H1 (cell line): ENCODE results near the gene STAT3. TPM values are rescaled to one million over a fixed set of nuclear protein-coding genes. Genes with fewer than 3 reads are reported as not detected.

Source experiments
- ASH2L ChIP-seq: fragments of 200-600, 300-600 bp; sonication (generic); IDR thresholded peaks from one replicate; pipeline ENCODE4 v1.7.1; 2017; ENCODE audit warnings: low read length
- ATF2 ChIP-seq: IDR thresholded peaks from 2 replicates; pipeline ENCODE4 v1.6.1; 2012; ENCODE audit warnings: low read length, inconsistent platforms
- BCL11A ChIP-seq, 2 experiments: IDR thresholded peaks; one replicate each; pipeline ENCODE4 v1.6.1; 2011; ENCODE audit warnings: low read depth in 2 of 2, low read length in 2 of 2, mild to moderate bottlenecking in 2 of 2
- CHD2 ChIP-seq: IDR thresholded peaks from 2 replicates; pipeline ENCODE4 v1.6.1; 2012; ENCODE audit warnings: low read length, improper control_type of control experiment
- EZH2 ChIP-seq: fragments of 200-600 bp; sonication (generic); IDR thresholded peaks from 2 replicates; pipeline ENCODE4 v1.7.1; 2012; ENCODE audit warnings: low read depth, mild to moderate bottlenecking, moderate library complexity, low read length, inconsistent platforms; ENCODE audit not compliant: severe bottlenecking
- JUND ChIP-seq: IDR thresholded peaks from 2 replicates; pipeline ENCODE4 v1.6.1; 2011; ENCODE audit warnings: mild to moderate bottlenecking, improper control_type of control experiment, low read length
- KDM1A ChIP-seq: fragments of 200-600, 300-600 bp; sonication (generic); IDR thresholded peaks from 2 replicates; pipeline ENCODE4 v1.7.1; 2016; ENCODE audit warnings: mild to moderate bottlenecking, low read length, borderline replicate concordance
- NRF1 ChIP-seq: IDR thresholded peaks from 2 replicates; pipeline ENCODE4 v1.6.1; 2011; ENCODE audit warnings: mild to moderate bottlenecking, low read depth, low read length, improper control_type of control experiment
- PHF8 ChIP-seq: fragments of 200-600 bp; sonication (generic); conservative IDR thresholded peaks from 2 replicates; pipeline ENCODE4 v1.7.1; 2012; ENCODE audit warnings: low read depth, mild to moderate bottlenecking, inconsistent platforms, low read length, moderate library complexity
- RBBP5 ChIP-seq: IDR thresholded peaks from 2 replicates; pipeline ENCODE4 v1.7.1; 2012; ENCODE audit warnings: low read depth, mild to moderate bottlenecking, inconsistent platforms, low read length, moderate library complexity, borderline replicate concordance
- RNF2 ChIP-seq: fragments of 200-900, 300-1000 bp; sonication (generic); IDR thresholded peaks from 2 replicates; pipeline ENCODE4 v1.7.1; 2016; ENCODE audit warnings: borderline replicate concordance, low read depth, mild to moderate bottlenecking, antibody characterized with exemption, low read length; ENCODE audit not compliant: poor library complexity, severe bottlenecking; ENCODE audit errors: missing control alignments
- SAP30 ChIP-seq: fragments of 300-600 bp; sonication (generic); IDR thresholded peaks from 2 replicates; pipeline ENCODE4 v1.7.1; 2012; ENCODE audit warnings: low read length, moderate library complexity, mild to moderate bottlenecking, inconsistent platforms; ENCODE audit not compliant: insufficient read depth, insufficient replicate concordance
- SP2 ChIP-seq: IDR thresholded peaks from 2 replicates; pipeline ENCODE4 v1.6.1; 2012; ENCODE audit warnings: mild to moderate bottlenecking, low read length, inconsistent platforms
- SUZ12 ChIP-seq: fragments of 200-600 bp; sonication (generic); IDR thresholded peaks from 2 replicates; pipeline ENCODE4 v1.6.1; 2012; ENCODE audit warnings: mild to moderate bottlenecking, inconsistent platforms, low read length, moderate library complexity, mixed read lengths
- TCF12 ChIP-seq: IDR thresholded peaks from 2 replicates; pipeline ENCODE4 v1.6.1; 2011; ENCODE audit warnings: low read depth, mild to moderate bottlenecking, low read length
- USF2 ChIP-seq: IDR thresholded peaks from 2 replicates; pipeline ENCODE4 v1.6.1; 2011; ENCODE audit warnings: low read length, improper control_type of control experiment
- ZNF274 ChIP-seq: IDR thresholded peaks from 2 replicates; pipeline ENCODE4 v1.7.0; 2012; ENCODE audit warnings: low read length, borderline replicate concordance; ENCODE audit errors: extremely low read depth
- polyA plus RNA-seq, 7 experiments: library from polyadenylated mRNA; depleted of rRNA in 3 of 7; stranded (reverse) in 5 of 7; unstranded in 2 of 7; fragments of >200 nt in 5 of 7; fragments of 200-250 nt in 2 of 7; gene quantifications; 1 replicate in 5 of 7; 2 replicates in 1 of 7; 4 replicates in 1 of 7; pipeline versions ENCODE4 v1.2.1 to v1.2.3, GENCODE V29; 2011 to 2013; ENCODE audit warnings: missing spikeins in 2 of 7, mixed read lengths in 2 of 7
- total RNA-seq: library from RNA; stranded (reverse); fragmentation: NEBNext Ultra II Directional; extraction: Animal tissue kit (Norgen Biotek cat#: 25700); gene quantifications from 2 replicates; pipeline ENCODE4 v1.2.1, GENCODE V29; 2021
- TF ChIP-seq, protein P1 (sequence below), 3 experiments: IDR thresholded peaks; 1 replicate in 2 of 3; 2 replicates in 1 of 3; pipeline versions ENCODE4 v1.5.1 to v1.6.1; 2011; ENCODE audit warnings: low read length in 3 of 3, mild to moderate bottlenecking in 3 of 3, inconsistent platforms in 2 of 3, low read depth in 1 of 3, moderate library complexity in 1 of 3; ENCODE audit not compliant: insufficient read depth in 1 of 3; ENCODE audit errors: control extremely low read depth in 1 of 3

Gene STAT3
- total and polyA plus RNA-seq, 2 of the 8 experiments (the other 6 are each of a cell fraction or from before 2014, with no cell fraction given), result 38.4 to 94.1 TPM

GRCh38 chr17:42422958-42423712 lies 34.9 kb upstream of the STAT3 start, which contains the start of gene CAVIN1 (continued):
- TF ChIP-seq USF2 (no peak), ASH2L (peak; percentile 73), RBBP5 (no peak), TCF12 (0 out of 2 replicates have a peak, but pooled peaks have one; percentile 22), EZH2 (no peak), ZNF274 (no peak), SUZ12 (no peak), BCL11A (IDR thresholded peaks at IDR 0.05; ENCODE audit: low read depth in 2 of 2, low read length in 2 of 2) (no peak), RNF2 (no peak), NRF1 (no peak), KDM1A (no peak), ATF2 (no peak), SAP30 (no peak), CHD2 (peak; percentile 40; the same call in 1 of the 2 replicates), JUND (no peak; the same call in 1 of the 2 replicates), SP2 (no peak), PHF8 (peak; percentile 77)
- TF ChIP-seq, protein P1, sequence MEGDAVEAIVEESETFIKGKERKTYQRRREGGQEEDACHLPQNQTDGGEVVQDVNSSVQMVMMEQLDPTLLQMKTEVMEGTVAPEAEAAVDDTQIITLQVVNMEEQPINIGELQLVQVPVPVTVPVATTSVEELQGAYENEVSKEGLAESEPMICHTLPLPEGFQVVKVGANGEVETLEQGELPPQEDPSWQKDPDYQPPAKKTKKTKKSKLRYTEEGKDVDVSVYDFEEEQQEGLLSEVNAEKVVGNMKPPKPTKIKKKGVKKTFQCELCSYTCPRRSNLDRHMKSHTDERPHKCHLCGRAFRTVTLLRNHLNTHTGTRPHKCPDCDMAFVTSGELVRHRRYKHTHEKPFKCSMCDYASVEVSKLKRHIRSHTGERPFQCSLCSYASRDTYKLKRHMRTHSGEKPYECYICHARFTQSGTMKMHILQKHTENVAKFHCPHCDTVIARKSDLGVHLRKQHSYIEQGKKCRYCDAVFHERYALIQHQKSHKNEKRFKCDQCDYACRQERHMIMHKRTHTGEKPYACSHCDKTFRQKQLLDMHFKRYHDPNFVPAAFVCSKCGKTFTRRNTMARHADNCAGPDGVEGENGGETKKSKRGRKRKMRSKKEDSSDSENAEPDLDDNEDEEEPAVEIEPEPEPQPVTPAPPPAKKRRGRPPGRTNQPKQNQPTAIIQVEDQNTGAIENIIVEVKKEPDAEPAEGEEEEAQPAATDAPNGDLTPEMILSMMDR (IDR thresholded peaks at IDR 0.05; ENCODE audit: control extremely low read depth in 1 of 3, insufficient read depth in 1 of 3, low read depth in 1 of 3, low read length in 3 of 3), result no peak
